Neural cell (in vitro differentiated cells): ENCODE results near the gene PCSK1N. TPM values are rescaled to one million over a fixed set of nuclear protein-coding genes. Genes with fewer than 3 reads are reported as not detected.

Experiments
- H2AFZ ChIP-seq: fragments of 200-600, 300-800 bp; sonication (generic), shearing (Covaris generic); 2 replicates; pipeline ENCODE4 v1.6.0; 2014; ENCODE audit warnings: low read depth, mild to moderate bottlenecking, antibody characterized with exemption, low read length, moderate library complexity
- H3F3A ChIP-seq: fragments of 200-600 bp; shearing (Covaris generic); 2 replicates; pipeline ENCODE4 v1.6.1; 2016; ENCODE audit warnings: mild to moderate bottlenecking, moderate library complexity, mixed read lengths, antibody characterized with exemption, low read length; ENCODE audit not compliant: insufficient read depth, poor library complexity, severe bottlenecking
- H3K27ac ChIP-seq: fragments of 200-600, 300-800 bp; sonication (generic), shearing (Covaris generic); 2 replicates; pipeline ENCODE4 v1.5.1; 2014; ENCODE audit warnings: mild to moderate bottlenecking, low read length, moderate library complexity
- H3K27me3 ChIP-seq: fragments of 300-800, 200-600 bp; sonication (generic), shearing (Covaris generic); 2 replicates; pipeline ENCODE4 v1.6.0; 2014; ENCODE audit warnings: mild to moderate bottlenecking, low read depth, low read length, moderate library complexity; ENCODE audit not compliant: insufficient read depth
- H3K36me3 ChIP-seq: fragments of 300-800, 200-600 bp; sonication (generic), shearing (Covaris generic); 2 replicates; pipeline ENCODE4 v1.5.1; 2014; ENCODE audit warnings: mild to moderate bottlenecking, antibody characterized with exemption, low read length, moderate library complexity; ENCODE audit not compliant: insufficient read depth
- H3K4me2 ChIP-seq: fragments of 300-800, 200-600 bp; sonication (generic), shearing (Covaris generic); 2 replicates; pipeline ENCODE4 v1.6.0; 2014; ENCODE audit warnings: mild to moderate bottlenecking, low read length
- H3K4me3 ChIP-seq: fragments of 300-800, 200-600 bp; sonication (generic), shearing (Covaris generic); 2 replicates; pipeline ENCODE4 v1.5.1; 2014; ENCODE audit warnings: mild to moderate bottlenecking, low read length, moderate library complexity
- H3K79me2 ChIP-seq: fragments of 200-600 bp; shearing (Covaris generic); replicated peaks from 2 replicates; pipeline ENCODE4 v1.6.0; 2014; ENCODE audit warnings: mild to moderate bottlenecking, low read length, moderate library complexity; ENCODE audit not compliant: insufficient read depth
- H3K9ac ChIP-seq: fragments of 300-800, 200-600 bp; sonication (generic), shearing (Covaris generic); 2 replicates; pipeline ENCODE4 v1.6.1; 2016; ENCODE audit warnings: mild to moderate bottlenecking, low read length, mixed read lengths
- H3K9me2 ChIP-seq: fragments of 200-600 bp; shearing (Covaris generic); 2 replicates; pipeline ENCODE4 v1.6.1; 2016; ENCODE audit warnings: mild to moderate bottlenecking, low read length, mixed read lengths; ENCODE audit not compliant: insufficient read depth
- H3K9me3 ChIP-seq: fragments of 200-600, 300-800 bp; sonication (generic), shearing (Covaris generic); 2 replicates; pipeline ENCODE4 v1.6.1; 2016; ENCODE audit warnings: mild to moderate bottlenecking, mixed run types, low read length, moderate library complexity, mixed read lengths
- H4K20me1 ChIP-seq: fragments of 200-600 bp; shearing (Covaris generic); 2 replicates; pipeline ENCODE4 v1.6.1; 2016; ENCODE audit warnings: mild to moderate bottlenecking, mixed run types; ENCODE audit not compliant: insufficient read depth
- CTCF ChIP-seq: fragments of 450-650 bp; IDR thresholded peaks from 2 replicates; pipeline ENCODE4 v1.5.1; 2014; ENCODE audit warnings: antibody characterized with exemption, mild to moderate bottlenecking, moderate library complexity; ENCODE audit not compliant: poor library complexity, severe bottlenecking
- EP300 ChIP-seq: fragments of 450-650 bp; conservative IDR thresholded peaks from 2 replicates; pipeline ENCODE4 v1.6.1; 2014; ENCODE audit warnings: antibody characterized with exemption, mild to moderate bottlenecking, moderate library complexity; ENCODE audit not compliant: poor library complexity, severe bottlenecking
- EZH2 ChIP-seq: fragments of 200-600, 300-800 bp; shearing (Covaris generic), sonication (generic); IDR thresholded peaks from 2 replicates; pipeline ENCODE4 v1.6.1; 2014; ENCODE audit warnings: antibody characterized with exemption, low read length, borderline replicate concordance, mild to moderate bottlenecking; ENCODE audit not compliant: insufficient read depth, poor library complexity, severe bottlenecking
- MXI1 ChIP-seq: fragments of 450-650 bp; conservative IDR thresholded peaks from 2 replicates; pipeline ENCODE4 v1.6.1; 2014; ENCODE audit warnings: antibody characterized with exemption, mild to moderate bottlenecking; ENCODE audit not compliant: poor library complexity, severe bottlenecking
- POLR2AphosphoS5 ChIP-seq: IDR thresholded peaks from 2 replicates; pipeline ENCODE4 v1.6.1; 2012
- RAD21 ChIP-seq: fragments of 450-650 bp; conservative IDR thresholded peaks from 2 replicates; pipeline ENCODE4 v1.6.1; 2014; ENCODE audit warnings: antibody characterized with exemption, mild to moderate bottlenecking, moderate library complexity
- REST ChIP-seq: IDR thresholded peaks from 2 replicates; pipeline ENCODE4 v1.6.1; 2012; ENCODE audit warnings: borderline replicate concordance
- SMC3 ChIP-seq: fragments of 450-650 bp; conservative IDR thresholded peaks from 2 replicates; pipeline ENCODE4 v1.6.1; 2014; ENCODE audit warnings: antibody characterized with exemption, mild to moderate bottlenecking, moderate library complexity; ENCODE audit not compliant: poor library complexity
- TAF1 ChIP-seq: IDR thresholded peaks from 2 replicates; pipeline ENCODE4 v1.6.1; 2012; ENCODE audit warnings: low read depth
- polyA plus RNA-seq: library from polyadenylated mRNA; depleted of rRNA; stranded (reverse); fragments of >200 nt; gene quantifications from 2 replicates; pipeline ENCODE4 v1.2.3, GENCODE V29; 2014

PCSK1N gene
- polyA plus RNA-seq, 1 donor from 2014 or later = 232 TPM

- no peak for TF ChIP-seq CTCF
These were observed 53.2 kb downstream of the PCSK1N start (continued) for GRCh38 chrX:48782216-48782615.

GRCh38 chrX:48781705-48782104, 53.7 kb downstream of the PCSK1N start:
- H3K36me3 ChIP-seq = no peaks in the 10 kb centered on the region
- no peaks in the 10 kb centered on the region for H3K27me3 ChIP-seq
- no peak overlapping the region for H2AFZ ChIP-seq

More at GRCh38 chrX:48781705-48782104, 53.7 kb downstream of the PCSK1N start:
- H3K27ac ChIP-seq = no peak overlapping the region
- H4K20me1 ChIP-seq = no peaks in the 10 kb centered on the region
- H3K9me2 ChIP-seq = no peaks in the 10 kb centered on the region
- no peak for TF ChIP-seq EP300
- no peak for TF ChIP-seq SMC3
- TF ChIP-seq MXI1 = no peak
- TF ChIP-seq EZH2 = no peak
- TF ChIP-seq POLR2AphosphoS5 = no peak
- TF ChIP-seq REST = no peak
- TF ChIP-seq RAD21 = no peak
- no peak for TF ChIP-seq CTCF
- no peak for TF ChIP-seq TAF1
- no peak overlapping the region for H3K9ac ChIP-seq
- no peak overlapping the region for H3K4me3 ChIP-seq
- H3K4me2 ChIP-seq = no peak overlapping the region
- no peaks in the 10 kb centered on the region for H3K9me3 ChIP-seq
- H3K79me2 ChIP-seq = no peaks in the 10 kb centered on the region
- no peaks in the 10 kb centered on the region for H3F3A ChIP-seq

Other genes with a start within 250 kb of the PCSK1N start
- gene WDR13, start 238.1 kb downstream of the PCSK1N start, polyA plus RNA-seq = 210 and 217 TPM in 2 replicates
- gene WAS, start 151.8 kb downstream of the PCSK1N start, polyA plus RNA-seq = 1.0 and 1.1 TPM in 2 replicates
- 3.1 and 3.2 TPM in 2 replicates for gene SUV39H1, start 138.9 kb downstream of the PCSK1N start, polyA plus RNA-seq
- gene GLOD5, start 73.9 kb downstream of the PCSK1N start, polyA plus RNA-seq = not detected in 2 replicates
- gene GATA1, start 49.0 kb downstream of the PCSK1N start, polyA plus RNA-seq = not detected in 2 replicates
- gene HDAC6, start 33.5 kb downstream of the PCSK1N start, polyA plus RNA-seq = 161 and 166 TPM in 2 replicates
- 3.2 and 3.6 TPM in 2 replicates for gene ERAS, start 9.1 kb downstream of the PCSK1N start, polyA plus RNA-seq
- 131 and 156 TPM in 2 replicates for gene TIMM17B, start 62.2 kb upstream of the PCSK1N start, polyA plus RNA-seq
- gene PQBP1, start 62.3 kb upstream of the PCSK1N start, polyA plus RNA-seq = 70.8 and 78.5 TPM in 2 replicates
- 20.7 and 25.3 TPM in 2 replicates for gene SLC35A2, start 76.0 kb upstream of the PCSK1N start, polyA plus RNA-seq
- gene PIM2, start 83.4 kb upstream of the PCSK1N start, polyA plus RNA-seq = 8.9 and 11.1 TPM in 2 replicates
- gene OTUD5, start 122.0 kb upstream of the PCSK1N start, polyA plus RNA-seq = 34.3 and 35.9 TPM in 2 replicates
- gene KCND1, start 136.2 kb upstream of the PCSK1N start, polyA plus RNA-seq = 3.7 and 4.8 TPM in 2 replicates
- 134 and 138 TPM in 2 replicates for gene GRIPAP1, start 166.7 kb upstream of the PCSK1N start, polyA plus RNA-seq
- 8.9 and 17.9 TPM in 2 replicates for gene TFE3, start 207.7 kb upstream of the PCSK1N start, polyA plus RNA-seq
- 2.8 and 3.1 TPM in 2 replicates for gene CCDC120, start 223.4 kb upstream of the PCSK1N start, polyA plus RNA-seq
- 7.3 and 10.8 TPM in 2 replicates for gene PRAF2, start 238.4 kb upstream of the PCSK1N start, polyA plus RNA-seq
- 26.5 and 29.5 TPM in 2 replicates for gene WDR45, start 244.3 kb upstream of the PCSK1N start, polyA plus RNA-seq